ENCODE measurements around the gene APCDD1L.

- no peak for TF ChIP-seq CTCF (IDR thresholded peaks at IDR 0.05; ENCODE audit: insufficient read depth, low read length)
- TF ChIP-seq POLR2AphosphoS5 (IDR thresholded peaks at IDR 0.05; ENCODE audit: low read depth), result no peak
- TF ChIP-seq GABPA (IDR thresholded peaks at IDR 0.05; ENCODE audit: low read depth), result no peak
- TF ChIP-seq, protein P1, sequence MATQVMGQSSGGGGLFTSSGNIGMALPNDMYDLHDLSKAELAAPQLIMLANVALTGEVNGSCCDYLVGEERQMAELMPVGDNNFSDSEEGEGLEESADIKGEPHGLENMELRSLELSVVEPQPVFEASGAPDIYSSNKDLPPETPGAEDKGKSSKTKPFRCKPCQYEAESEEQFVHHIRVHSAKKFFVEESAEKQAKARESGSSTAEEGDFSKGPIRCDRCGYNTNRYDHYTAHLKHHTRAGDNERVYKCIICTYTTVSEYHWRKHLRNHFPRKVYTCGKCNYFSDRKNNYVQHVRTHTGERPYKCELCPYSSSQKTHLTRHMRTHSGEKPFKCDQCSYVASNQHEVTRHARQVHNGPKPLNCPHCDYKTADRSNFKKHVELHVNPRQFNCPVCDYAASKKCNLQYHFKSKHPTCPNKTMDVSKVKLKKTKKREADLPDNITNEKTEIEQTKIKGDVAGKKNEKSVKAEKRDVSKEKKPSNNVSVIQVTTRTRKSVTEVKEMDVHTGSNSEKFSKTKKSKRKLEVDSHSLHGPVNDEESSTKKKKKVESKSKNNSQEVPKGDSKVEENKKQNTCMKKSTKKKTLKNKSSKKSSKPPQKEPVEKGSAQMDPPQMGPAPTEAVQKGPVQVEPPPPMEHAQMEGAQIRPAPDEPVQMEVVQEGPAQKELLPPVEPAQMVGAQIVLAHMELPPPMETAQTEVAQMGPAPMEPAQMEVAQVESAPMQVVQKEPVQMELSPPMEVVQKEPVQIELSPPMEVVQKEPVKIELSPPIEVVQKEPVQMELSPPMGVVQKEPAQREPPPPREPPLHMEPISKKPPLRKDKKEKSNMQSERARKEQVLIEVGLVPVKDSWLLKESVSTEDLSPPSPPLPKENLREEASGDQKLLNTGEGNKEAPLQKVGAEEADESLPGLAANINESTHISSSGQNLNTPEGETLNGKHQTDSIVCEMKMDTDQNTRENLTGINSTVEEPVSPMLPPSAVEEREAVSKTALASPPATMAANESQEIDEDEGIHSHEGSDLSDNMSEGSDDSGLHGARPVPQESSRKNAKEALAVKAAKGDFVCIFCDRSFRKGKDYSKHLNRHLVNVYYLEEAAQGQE (IDR thresholded peaks at IDR 0.05; ENCODE audit: insufficient replicate concordance, low read depth), result no peak
- TF ChIP-seq SPI1 (IDR thresholded peaks at IDR 0.05; ENCODE audit: borderline replicate concordance, low read depth), result no peak
These were observed 19.4 kb downstream of the APCDD1L start for GRCh38 chr20:58495623-58496428.

Measured in HL-60 (cell line).